Upper lobe of left lung (tissue), 6 donors: Measurements from ENCODE around the gene NEURL4. TPM values are rescaled to one million over a fixed set of nuclear protein-coding genes. Genes with fewer than 3 reads are reported as not detected.

Source experiments
- ATAC-seq, 2 donors: fragments of 200-7000 bp; cut with Tn5 transposase; one replicate each; pipeline ENCODE4 v1.9.1; 2022; ENCODE audit warnings: mild to moderate bottlenecking in 2 of 2, moderate library complexity in 2 of 2; ENCODE audit not compliant: low FRiP score in 2 of 2
- DNase-seq, 2 donors: peaks; one replicate each; pipeline ENCODE4 v3.0.0-alpha.2; 2019 to 2020
- H3K27ac ChIP-seq, 4 donors: fragments of 200-600 bp; sonication (generic); one replicate each; pipeline ENCODE4 v1.5.1; 2016 to 2019
- H3K27me3 ChIP-seq, 4 donors: fragments of 200-600 bp; sonication (generic); one replicate each; pipeline ENCODE4 v1.5.1; 2017 to 2019
- H3K36me3 ChIP-seq, 4 donors: fragments of 200-600 bp; sonication (generic); one replicate each; pipeline ENCODE4 v1.5.1; 2016 to 2019
- H3K4me1 ChIP-seq, 4 donors: fragments of 200-600 bp; sonication (generic); one replicate each; pipeline ENCODE4 v1.5.1; 2018 to 2019
- H3K4me3 ChIP-seq, 4 donors: fragments of 200-600 bp; sonication (generic); one replicate each; pipeline ENCODE4 v1.5.1; 2017 to 2019; ENCODE audit warnings: mild to moderate bottlenecking in 2 of 4, moderate library complexity in 1 of 4
- H3K9me3 ChIP-seq, 4 donors: fragments of 200-600 bp; sonication (generic); one replicate each; pipeline ENCODE4 v1.5.1; 2018 to 2019
- EP300 ChIP-seq, 4 donors: sonication (generic); formaldehyde crosslinking; IDR thresholded peaks; one replicate each; pipeline ENCODE4 v1.5.1; 2017; ENCODE audit warnings: antibody characterized with exemption in 4 of 4, control low read depth in 2 of 4
- POLR2A ChIP-seq, 4 donors: fragments of 450-650 bp; IDR thresholded peaks; one replicate each; pipeline ENCODE4 v1.5.1; 2016 to 2017; ENCODE audit warnings: antibody characterized with exemption in 4 of 4, mild to moderate bottlenecking in 2 of 4
- POLR2AphosphoS5 ChIP-seq, 2 donors: sonication (generic); formaldehyde crosslinking; IDR thresholded peaks; one replicate each; pipeline ENCODE4 v1.5.1; 2017; ENCODE audit warnings: antibody characterized with exemption in 2 of 2
- WGBS, 2 donors: methylation state at CpG; one replicate each; pipeline ENCODE4 v1.1.5; 2017 to 2018; 5-methylcytosine and 5-hydroxymethylcytosine counted together
- total RNA-seq, 6 donors: library from RNA; depleted of rRNA in 4 of 6; stranded (reverse); fragments of >200 nt in 4 of 6; gene quantifications; one replicate each; pipeline versions ENCODE4 v1.1.0 to v1.2.1, GENCODE V29; 2016 to 2021
- TF ChIP-seq, protein P1 (sequence below), 6 experiments: fragments of 450-650 bp in 4 of 6; fragments of 200-600 bp in 2 of 6; sonication (generic) in 2 of 6; IDR thresholded peaks; one replicate each; pipeline ENCODE4 v1.5.1; 2016 to 2019; ENCODE audit warnings: antibody characterized with exemption in 6 of 6
- donor health status: DM: no; HTN: no; CAD: no; lungs with moderate emphysema.
- donor health status: DM: no; HTN: yes; CAD: no; lungs with severe emphysema.

NEURL4 gene
- total RNA-seq, 6 donors from 2014 or later = 14.2 to 77.5 (median 37.5) TPM

DNA sequence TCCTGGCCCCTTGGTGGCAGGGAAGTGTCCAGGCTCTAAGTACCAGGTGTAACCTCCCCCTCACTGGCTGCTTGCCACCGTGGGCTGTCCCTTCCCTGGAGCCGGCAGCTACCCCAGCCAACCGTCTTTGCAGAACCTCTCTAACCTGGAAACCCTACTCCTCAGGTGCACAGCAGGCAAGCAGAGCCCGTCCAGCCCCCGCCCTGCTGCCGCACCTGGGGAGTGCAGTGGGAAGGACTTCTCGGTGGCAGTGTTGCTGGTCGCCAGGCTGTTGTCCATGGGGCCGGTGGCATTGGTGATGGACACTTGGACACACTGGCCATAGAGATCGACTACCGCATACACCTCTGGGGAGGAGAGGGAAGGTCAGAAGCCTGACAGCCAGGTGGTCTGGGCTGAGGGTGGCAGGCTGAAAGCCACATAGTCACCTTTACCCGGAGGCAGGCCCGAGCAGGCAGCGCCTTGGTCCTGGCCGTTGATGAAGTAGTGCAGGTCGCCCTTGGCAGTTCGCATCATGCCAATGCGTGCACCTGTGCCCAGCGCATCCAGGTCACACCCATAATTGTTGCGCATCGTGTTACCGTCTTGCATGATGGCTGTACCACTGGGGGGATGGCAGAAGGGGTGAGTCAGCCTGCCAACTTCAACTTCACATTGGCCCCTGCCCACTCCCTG, 6.5 kb downstream of the NEURL4 start:
- no peaks in the 10 kb centered on the region for H3K27me3 ChIP-seq
- WGBS, 2 donors = 95 to 100% methylated on average over 3 to 16 of the region's 22 CpGs
- no peak overlapping the region for H3K4me3 ChIP-seq
- H3K4me1 ChIP-seq = peaks cover 0 to 4% (median 0%) of the 10 kb centered on the region in 4 donors
- H3K27ac ChIP-seq = no peak overlapping the region
- peaks cover 15 to 93% (median 72%) of the 10 kb centered on the region in 4 donors for H3K36me3 ChIP-seq
- TF ChIP-seq EP300 (IDR thresholded peaks at IDR 0.05) = no peak
- TF ChIP-seq POLR2A (IDR thresholded peaks at IDR 0.05) = no peak
- TF ChIP-seq, protein P1, sequence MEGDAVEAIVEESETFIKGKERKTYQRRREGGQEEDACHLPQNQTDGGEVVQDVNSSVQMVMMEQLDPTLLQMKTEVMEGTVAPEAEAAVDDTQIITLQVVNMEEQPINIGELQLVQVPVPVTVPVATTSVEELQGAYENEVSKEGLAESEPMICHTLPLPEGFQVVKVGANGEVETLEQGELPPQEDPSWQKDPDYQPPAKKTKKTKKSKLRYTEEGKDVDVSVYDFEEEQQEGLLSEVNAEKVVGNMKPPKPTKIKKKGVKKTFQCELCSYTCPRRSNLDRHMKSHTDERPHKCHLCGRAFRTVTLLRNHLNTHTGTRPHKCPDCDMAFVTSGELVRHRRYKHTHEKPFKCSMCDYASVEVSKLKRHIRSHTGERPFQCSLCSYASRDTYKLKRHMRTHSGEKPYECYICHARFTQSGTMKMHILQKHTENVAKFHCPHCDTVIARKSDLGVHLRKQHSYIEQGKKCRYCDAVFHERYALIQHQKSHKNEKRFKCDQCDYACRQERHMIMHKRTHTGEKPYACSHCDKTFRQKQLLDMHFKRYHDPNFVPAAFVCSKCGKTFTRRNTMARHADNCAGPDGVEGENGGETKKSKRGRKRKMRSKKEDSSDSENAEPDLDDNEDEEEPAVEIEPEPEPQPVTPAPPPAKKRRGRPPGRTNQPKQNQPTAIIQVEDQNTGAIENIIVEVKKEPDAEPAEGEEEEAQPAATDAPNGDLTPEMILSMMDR (IDR thresholded peaks at IDR 0.05) = no peak
- no peak for TF ChIP-seq POLR2AphosphoS5 (IDR thresholded peaks at IDR 0.05)
- DNase-seq = peak in 1 of 2 donors; percentile 63
- no peak for ATAC-seq
- H3K9me3 ChIP-seq = no peaks in the 10 kb centered on the region

GRCh38 chr17:7321466-7321865, 7.7 kb downstream of the NEURL4 start:
- TF ChIP-seq, protein P1 (IDR thresholded peaks at IDR 0.05) = no peak
- TF ChIP-seq POLR2A (IDR thresholded peaks at IDR 0.05) (no peak), POLR2AphosphoS5 (IDR thresholded peaks at IDR 0.05) (no peak), EP300 (IDR thresholded peaks at IDR 0.05) (no peak)
- Histone ChIP-seq H3K27ac (no peak overlapping the region), H3K36me3 (peaks cover 15 to 91% (median 78%) of the 10 kb centered on the region in 4 donors), H3K9me3 (no peaks in the 10 kb centered on the region), H3K4me3 (no peak overlapping the region), H3K4me1 (no peaks in the 10 kb centered on the region), H3K27me3 (no peaks in the 10 kb centered on the region)
- peak in 1 of 2 donors; percentile 52 for DNase-seq
- WGBS, 2 donors = 94 to 98% methylated on average over 15 of the region's 15 CpGs
- no peak for ATAC-seq

DNA sequence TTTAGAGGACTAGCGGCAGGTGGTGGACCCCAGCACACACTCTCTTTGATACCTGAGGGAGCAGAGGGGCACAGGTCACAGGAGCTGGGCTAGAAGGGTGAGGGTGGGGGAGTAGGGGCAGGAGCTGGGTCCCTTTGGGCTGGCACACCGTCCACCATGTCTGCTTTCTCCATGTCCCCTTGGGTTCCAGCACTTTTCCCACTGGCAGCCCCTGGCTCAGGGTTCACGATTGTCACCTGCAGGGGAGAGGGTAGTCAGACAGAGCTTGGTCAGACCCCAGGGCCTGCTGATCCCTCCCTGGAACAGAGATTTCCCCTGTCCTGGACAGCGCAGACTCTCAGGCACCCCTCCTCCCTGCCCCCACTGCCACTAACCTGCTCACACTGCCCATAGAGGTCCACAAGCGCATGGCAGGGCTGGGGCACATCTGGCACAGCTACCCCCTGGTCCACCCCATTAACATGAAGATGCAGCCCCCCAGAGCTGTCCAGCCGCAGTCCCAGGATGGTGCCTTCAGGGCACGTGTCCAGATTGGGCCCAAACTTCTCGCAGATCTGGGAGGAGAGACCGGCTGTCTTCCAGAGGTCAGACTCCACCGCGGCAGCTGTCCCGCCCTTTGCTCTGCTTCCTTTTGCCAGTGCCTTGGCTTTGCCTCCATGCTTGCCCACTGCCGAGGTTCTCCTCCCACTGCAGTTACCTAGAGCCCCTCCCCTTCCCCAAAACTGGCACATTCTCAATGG, 10.8 kb downstream of the NEURL4 start:
- Histone ChIP-seq H3K4me1 (peaks cover 21 to 25% (median 21%) of the 10 kb centered on the region in 4 donors), H3K27me3 (no peaks in the 10 kb centered on the region), H3K4me3 (no peak overlapping the region), H3K9me3 (no peaks in the 10 kb centered on the region), H3K36me3 (peaks cover 18 to 74% (median 59%) of the 10 kb centered on the region in 4 donors), H3K27ac (no peak overlapping the region)
- ATAC-seq = no peak
- TF ChIP-seq EP300 (IDR thresholded peaks at IDR 0.05) (no peak), POLR2AphosphoS5 (IDR thresholded peaks at IDR 0.05) (no peak), POLR2A (IDR thresholded peaks at IDR 0.05) (no peak)
- TF ChIP-seq, protein P1 (IDR thresholded peaks at IDR 0.05) = no peak
- no peak for DNase-seq
- WGBS, 2 donors = 91 to 96% methylated on average over 12 to 13 of the region's 13 CpGs

DNA sequence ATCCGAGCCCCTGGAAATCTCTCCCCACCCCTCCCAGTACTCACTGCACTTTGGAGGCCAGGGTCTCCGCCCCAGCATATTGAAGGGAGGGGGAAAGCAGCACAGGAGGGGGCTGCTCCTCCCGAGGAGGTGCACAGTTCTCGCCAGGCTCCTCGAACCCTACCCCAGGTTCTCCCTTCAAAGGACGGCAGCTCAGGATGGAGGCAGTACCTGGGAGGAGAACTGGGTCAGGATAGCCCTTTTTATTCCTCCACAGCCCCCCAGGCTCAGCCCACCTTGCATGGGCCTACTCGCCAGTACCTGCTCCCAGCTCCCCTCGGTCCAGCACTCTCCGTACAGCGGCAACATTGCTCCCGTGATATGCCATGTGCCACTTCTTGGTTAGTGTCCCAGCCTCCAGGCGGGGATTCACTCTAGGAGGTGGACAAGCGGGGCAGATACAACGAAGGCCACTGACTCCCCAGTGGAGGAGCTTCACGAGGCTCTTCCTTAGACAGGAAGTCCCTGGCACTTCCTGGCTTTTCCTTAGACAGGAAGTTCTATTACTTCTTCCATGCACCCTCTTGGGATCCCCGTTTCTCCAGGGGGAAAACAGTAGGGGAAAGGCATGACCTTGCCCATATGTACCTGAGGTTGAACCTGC, 11.9 kb downstream of the NEURL4 start:
- TF ChIP-seq EP300 (IDR thresholded peaks at IDR 0.05) = no peak
- TF ChIP-seq POLR2A (IDR thresholded peaks at IDR 0.05) = no peak
- TF ChIP-seq, protein P1 (IDR thresholded peaks at IDR 0.05) = no peak
- no peak for TF ChIP-seq POLR2AphosphoS5 (IDR thresholded peaks at IDR 0.05)
- ATAC-seq (no peak), DNase-seq (no peak)
- peaks cover 21 to 34% (median 25%) of the 10 kb centered on the region in 4 donors for H3K4me1 ChIP-seq
- no peak overlapping the region for H3K4me3 ChIP-seq
- no peaks in the 10 kb centered on the region for H3K27me3 ChIP-seq
- H3K27ac ChIP-seq = no peak overlapping the region
- no peaks in the 10 kb centered on the region for H3K9me3 ChIP-seq
- H3K36me3 ChIP-seq = peaks cover 26 to 74% (median 59%) of the 10 kb centered on the region in 4 donors
- 86% methylated on average over 12 to 16 of the region's 16 CpGs for WGBS, 2 donors
